HepG2 (cell line): ENCODE results near the gene GALR2. TPM values are rescaled to one million over a fixed set of nuclear protein-coding genes. Genes with fewer than 3 reads are reported as not detected.
A peak's percentile ranks its signal among the peaks of the same experiment; 100 is the strongest.

ENCODE experiments used
- AKAP8 ChIP-seq: sonication (generic); formaldehyde crosslinking; IDR thresholded peaks from 2 replicates; pipeline ENCODE4 v1.5.1; 2020; ENCODE audit warnings: mild to moderate bottlenecking, missing genetic modification reagents
- ASH2L ChIP-seq: fragments of 300-600, 200-600 bp; sonication (generic); IDR thresholded peaks from 2 replicates; pipeline ENCODE4 v1.7.0; 2017; ENCODE audit warnings: low read depth, mild to moderate bottlenecking, moderate library complexity, mixed read lengths, low read length; ENCODE audit not compliant: insufficient read length
- CENPX ChIP-seq: sonication (generic); formaldehyde crosslinking; IDR thresholded peaks from 2 replicates; pipeline ENCODE4 v1.9.0; 2021; ENCODE audit warnings: mild to moderate bottlenecking, missing genetic modification reagents, moderate library complexity
- CERS6 ChIP-seq: sonication (generic); formaldehyde crosslinking; IDR thresholded peaks from 2 replicates; pipeline ENCODE4 v1.5.0; 2020; ENCODE audit warnings: missing genetic modification reagents
- GATA4 ChIP-seq: sonication (generic); IDR thresholded peaks from 2 replicates; pipeline ENCODE4 v1.6.1; 2016; ENCODE audit warnings: antibody characterized with exemption, low read depth, borderline replicate concordance
- HNRNPK ChIP-seq: fragments of 200-400 bp; formaldehyde crosslinking; IDR thresholded peaks from 2 replicates; pipeline ENCODE4 v1.6.1; 2018; ENCODE audit warnings: low read length, low read depth, moderate library complexity, mild to moderate bottlenecking; ENCODE audit not compliant: poor library complexity, severe bottlenecking
- KAT8 ChIP-seq: IDR thresholded peaks from 2 replicates; pipeline ENCODE4 v1.6.1; 2016; ENCODE audit warnings: missing genetic modification reagents, missing compliant biosample characterization
- KDM5B ChIP-seq: sonication (generic); formaldehyde crosslinking; IDR thresholded peaks from 2 replicates; pipeline ENCODE4 v1.4.0; 2020; ENCODE audit warnings: missing genetic modification reagents, mild to moderate bottlenecking, borderline replicate concordance
- KLF13 ChIP-seq: sonication (generic); formaldehyde crosslinking; IDR thresholded peaks from 2 replicates; pipeline ENCODE4 v1.4.0; 2020; ENCODE audit warnings: mild to moderate bottlenecking, missing genetic modification reagents
- NCOA2 ChIP-seq: sonication (generic); formaldehyde crosslinking; IDR thresholded peaks from 2 replicates; pipeline ENCODE4 v1.8.0; 2022; ENCODE audit warnings: inconsistent platforms
- RELA ChIP-seq: sonication (generic); formaldehyde crosslinking; IDR thresholded peaks from 2 replicates; pipeline ENCODE4 v1.4.0; 2020; ENCODE audit warnings: missing genetic modification reagents
- SALL2 ChIP-seq: sonication (generic); formaldehyde crosslinking; IDR thresholded peaks from 2 replicates; pipeline ENCODE4 v1.8.1; 2023; ENCODE audit warnings: mild to moderate bottlenecking, missing genetic modification reagents, inconsistent platforms
- TEAD2 ChIP-seq: sonication (generic); formaldehyde crosslinking; IDR thresholded peaks from 2 replicates; pipeline ENCODE4 v1.9.0; 2021; ENCODE audit warnings: missing genetic modification reagents
- TFDP2 ChIP-seq: sonication (generic); formaldehyde crosslinking; IDR thresholded peaks from 2 replicates; pipeline ENCODE4 v1.4.0; 2020; ENCODE audit warnings: missing genetic modification reagents
- ZBTB39 ChIP-seq: sonication (generic); formaldehyde crosslinking; IDR thresholded peaks from 2 replicates; pipeline ENCODE4 v1.5.0; 2020; ENCODE audit warnings: missing genetic modification reagents
- ZFP36L2 ChIP-seq: sonication (generic); formaldehyde crosslinking; IDR thresholded peaks from 2 replicates; pipeline ENCODE4 v1.4.0; 2020; ENCODE audit warnings: missing genetic modification reagents
- ZFP41 ChIP-seq: sonication (generic); formaldehyde crosslinking; IDR thresholded peaks from 2 replicates; pipeline ENCODE4 v1.4.0; 2020; ENCODE audit warnings: mild to moderate bottlenecking, missing genetic modification reagents, borderline replicate concordance
- ZKSCAN5 ChIP-seq: sonication (generic); formaldehyde crosslinking; IDR thresholded peaks from 2 replicates; pipeline ENCODE4 v1.5.1; 2020; ENCODE audit warnings: mild to moderate bottlenecking, missing genetic modification reagents
- ZNF136 ChIP-seq: sonication (generic); formaldehyde crosslinking; IDR thresholded peaks from 2 replicates; pipeline ENCODE4 v1.8.1; 2022; ENCODE audit warnings: low read depth, mild to moderate bottlenecking, moderate library complexity, missing genetic modification reagents
- ZNF33B ChIP-seq: sonication (generic); formaldehyde crosslinking; IDR thresholded peaks from 2 replicates; pipeline ENCODE4 v1.5.1; 2020; ENCODE audit warnings: mild to moderate bottlenecking, missing genetic modification reagents
- polyA plus RNA-seq, 8 experiments: library from polyadenylated mRNA; depleted of rRNA in 3 of 8; stranded (reverse) in 7 of 8; unstranded in 1 of 8; fragments of >200 nt; fragmentation: Illumina TruSeq in 4 of 8; extraction: Trizol in 4 of 8; gene quantifications; 2 replicates each; pipeline versions ENCODE4 v1.2.1 to v1.2.3, GENCODE V29; 2011 to 2016; ENCODE audit warnings: low read depth in 4 of 8, missing spikeins in 1 of 8, mixed read lengths in 1 of 8; ENCODE audit not compliant: insufficient read depth in 1 of 8
- total RNA-seq, 5 experiments: library from RNA; depleted of rRNA; stranded (reverse); fragments of >200 nt; fragmentation: Illumina TruSeq; extraction: Trizol; gene quantifications; 2 replicates each; pipeline ENCODE4 v1.2.3, GENCODE V29; 2016; ENCODE audit warnings: low read depth in 1 of 5
- TF ChIP-seq, protein P1 (sequence below): sonication (generic); formaldehyde crosslinking; IDR thresholded peaks from 2 replicates; pipeline ENCODE4 v1.8.1; 2022; ENCODE audit warnings: mild to moderate bottlenecking, missing genetic modification reagents
- TF ChIP-seq, protein P2 (sequence below): sonication (generic); formaldehyde crosslinking; IDR thresholded peaks from 2 replicates; pipeline ENCODE4 v1.8.0; 2022; ENCODE audit warnings: missing genetic modification reagents, mild to moderate bottlenecking, moderate library complexity, borderline replicate concordance

Gene GALR2
- total and polyA plus RNA-seq, 2 of the 13 experiments (the other 11 are each of a cell fraction or from before 2014, with no cell fraction given) = 0.48 to 0.58 TPM

- peak; percentile 60; the same call in 1 of the 2 replicates for TF ChIP-seq NCOA2
- peak; percentile 98; the same call in 1 of the 2 replicates for TF ChIP-seq ZNF136 (CRISPR knock-in tag)
- TF ChIP-seq RELA (CRISPR knock-in tag) = peak; percentile 68; the same call in 1 of the 2 replicates
- TF ChIP-seq GATA4 = peak; percentile 40; the same call in 1 of the 2 replicates
- 0 out of 2 replicates have a peak, but pooled peaks have one; percentile 32 for TF ChIP-seq TEAD2 (CRISPR knock-in tag)
- peak; percentile 97; the same call in 1 of the 2 replicates for TF ChIP-seq KDM5B (CRISPR knock-in tag)
- TF ChIP-seq SALL2 = peak; percentile 99
- TF ChIP-seq ZKSCAN5 (CRISPR knock-in tag) = no peak
- TF ChIP-seq, protein P1, sequence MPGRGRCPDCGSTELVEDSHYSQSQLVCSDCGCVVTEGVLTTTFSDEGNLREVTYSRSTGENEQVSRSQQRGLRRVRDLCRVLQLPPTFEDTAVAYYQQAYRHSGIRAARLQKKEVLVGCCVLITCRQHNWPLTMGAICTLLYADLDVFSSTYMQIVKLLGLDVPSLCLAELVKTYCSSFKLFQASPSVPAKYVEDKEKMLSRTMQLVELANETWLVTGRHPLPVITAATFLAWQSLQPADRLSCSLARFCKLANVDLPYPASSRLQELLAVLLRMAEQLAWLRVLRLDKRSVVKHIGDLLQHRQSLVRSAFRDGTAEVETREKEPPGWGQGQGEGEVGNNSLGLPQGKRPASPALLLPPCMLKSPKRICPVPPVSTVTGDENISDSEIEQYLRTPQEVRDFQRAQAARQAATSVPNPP (CRISPR knock-in tag) = peak; percentile 89
- TF ChIP-seq ZFP41 (CRISPR knock-in tag) = no peak
- peak; percentile 97 for TF ChIP-seq KAT8 (CRISPR knock-in tag)
- TF ChIP-seq CENPX = no peak
- TF ChIP-seq HNRNPK = no peak
- TF ChIP-seq ZBTB39 = no peak
- TF ChIP-seq TFDP2 (CRISPR knock-in tag) = peak; percentile 91
- no peak for TF ChIP-seq KLF13
- TF ChIP-seq ZNF33B (CRISPR knock-in tag) = peak; percentile 79
- TF ChIP-seq ASH2L = peak; percentile 95
- TF ChIP-seq CERS6 (CRISPR knock-in tag) = no peak
- peak; percentile 87; the same call in 1 of the 2 replicates for TF ChIP-seq AKAP8 (CRISPR knock-in tag)
- TF ChIP-seq, protein P2, sequence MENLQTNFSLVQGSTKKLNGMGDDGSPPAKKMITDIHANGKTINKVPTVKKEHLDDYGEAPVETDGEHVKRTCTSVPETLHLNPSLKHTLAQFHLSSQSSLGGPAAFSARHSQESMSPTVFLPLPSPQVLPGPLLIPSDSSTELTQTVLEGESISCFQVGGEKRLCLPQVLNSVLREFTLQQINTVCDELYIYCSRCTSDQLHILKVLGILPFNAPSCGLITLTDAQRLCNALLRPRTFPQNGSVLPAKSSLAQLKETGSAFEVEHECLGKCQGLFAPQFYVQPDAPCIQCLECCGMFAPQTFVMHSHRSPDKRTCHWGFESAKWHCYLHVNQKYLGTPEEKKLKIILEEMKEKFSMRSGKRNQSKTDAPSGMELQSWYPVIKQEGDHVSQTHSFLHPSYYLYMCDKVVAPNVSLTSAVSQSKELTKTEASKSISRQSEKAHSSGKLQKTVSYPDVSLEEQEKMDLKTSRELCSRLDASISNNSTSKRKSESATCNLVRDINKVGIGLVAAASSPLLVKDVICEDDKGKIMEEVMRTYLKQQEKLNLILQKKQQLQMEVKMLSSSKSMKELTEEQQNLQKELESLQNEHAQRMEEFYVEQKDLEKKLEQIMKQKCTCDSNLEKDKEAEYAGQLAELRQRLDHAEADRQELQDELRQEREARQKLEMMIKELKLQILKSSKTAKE (CRISPR knock-in tag) = no peak; the same call in none of the 2 replicates
- no peak for TF ChIP-seq ZFP36L2 (CRISPR knock-in tag)
Observed at GRCh38 chr17:76072148-76072858, 2.3 kb upstream of the GALR2 start, which contains the start of gene SRP68 (continued).
